HL-60 (cell line): ENCODE measurements around the gene UBN1.

ENCODE experiments used
- GABPA ChIP-seq: IDR thresholded peaks from 2 replicates; pipeline ENCODE4 v1.6.1; 2012; ENCODE audit warnings: low read depth
- POLR2AphosphoS5 ChIP-seq: IDR thresholded peaks from 2 replicates; pipeline ENCODE4 v1.6.1; 2012; ENCODE audit warnings: low read depth
- SPI1 ChIP-seq: IDR thresholded peaks from 2 replicates; pipeline ENCODE4 v1.6.1; 2012; ENCODE audit warnings: low read depth, mild to moderate bottlenecking, borderline replicate concordance
- TF ChIP-seq, protein P1 (sequence below): IDR thresholded peaks from one replicate; pipeline ENCODE4 v1.5.1; 2011; ENCODE audit warnings: low read length, control low read depth, inconsistent platforms; ENCODE audit not compliant: insufficient read depth
- TF ChIP-seq, protein P2 (sequence below): IDR thresholded peaks from 2 replicates; pipeline ENCODE4 v1.6.1; 2012; ENCODE audit warnings: low read depth; ENCODE audit not compliant: insufficient replicate concordance

DNA sequence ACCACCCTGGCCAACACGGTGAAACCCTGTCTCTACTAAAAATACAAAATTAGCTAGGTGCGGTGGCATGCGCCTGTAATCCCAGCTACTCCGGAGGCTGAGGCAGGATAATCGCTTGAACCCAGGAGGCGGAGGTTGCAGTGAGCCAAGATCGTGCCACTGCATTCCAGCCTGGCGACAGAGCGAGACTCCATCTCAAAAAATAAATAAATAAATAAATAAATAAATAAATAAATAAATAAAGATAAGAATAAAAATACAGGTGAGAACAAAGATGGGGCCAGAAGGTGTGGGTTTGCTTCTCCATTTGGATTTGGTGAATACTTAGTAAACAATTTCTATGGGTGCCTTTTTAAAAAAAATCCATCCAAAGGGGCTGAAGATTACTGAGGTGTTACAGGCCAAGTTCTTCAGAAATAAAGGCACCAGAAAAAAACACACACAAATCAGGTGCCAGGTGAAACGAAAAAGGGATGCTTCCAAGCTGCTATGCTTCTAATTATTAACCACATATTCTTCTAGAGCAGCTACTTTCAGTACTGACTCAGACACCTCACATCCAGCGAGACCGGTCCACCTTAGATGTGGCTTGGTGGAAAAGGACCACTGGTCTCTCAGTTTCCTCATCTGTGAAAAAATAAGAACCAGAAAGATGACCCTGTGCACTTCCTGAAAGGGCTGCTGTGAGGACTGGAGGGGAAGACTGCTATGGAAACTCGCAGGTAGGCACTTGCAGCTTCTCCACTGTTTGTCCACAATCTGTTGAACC lies 9.4 kb upstream of the UBN1 start:
- TF ChIP-seq, protein P1, sequence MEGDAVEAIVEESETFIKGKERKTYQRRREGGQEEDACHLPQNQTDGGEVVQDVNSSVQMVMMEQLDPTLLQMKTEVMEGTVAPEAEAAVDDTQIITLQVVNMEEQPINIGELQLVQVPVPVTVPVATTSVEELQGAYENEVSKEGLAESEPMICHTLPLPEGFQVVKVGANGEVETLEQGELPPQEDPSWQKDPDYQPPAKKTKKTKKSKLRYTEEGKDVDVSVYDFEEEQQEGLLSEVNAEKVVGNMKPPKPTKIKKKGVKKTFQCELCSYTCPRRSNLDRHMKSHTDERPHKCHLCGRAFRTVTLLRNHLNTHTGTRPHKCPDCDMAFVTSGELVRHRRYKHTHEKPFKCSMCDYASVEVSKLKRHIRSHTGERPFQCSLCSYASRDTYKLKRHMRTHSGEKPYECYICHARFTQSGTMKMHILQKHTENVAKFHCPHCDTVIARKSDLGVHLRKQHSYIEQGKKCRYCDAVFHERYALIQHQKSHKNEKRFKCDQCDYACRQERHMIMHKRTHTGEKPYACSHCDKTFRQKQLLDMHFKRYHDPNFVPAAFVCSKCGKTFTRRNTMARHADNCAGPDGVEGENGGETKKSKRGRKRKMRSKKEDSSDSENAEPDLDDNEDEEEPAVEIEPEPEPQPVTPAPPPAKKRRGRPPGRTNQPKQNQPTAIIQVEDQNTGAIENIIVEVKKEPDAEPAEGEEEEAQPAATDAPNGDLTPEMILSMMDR = no peak
- TF ChIP-seq GABPA (no peak), POLR2AphosphoS5 (no peak), SPI1 (no peak)
- TF ChIP-seq, protein P2, sequence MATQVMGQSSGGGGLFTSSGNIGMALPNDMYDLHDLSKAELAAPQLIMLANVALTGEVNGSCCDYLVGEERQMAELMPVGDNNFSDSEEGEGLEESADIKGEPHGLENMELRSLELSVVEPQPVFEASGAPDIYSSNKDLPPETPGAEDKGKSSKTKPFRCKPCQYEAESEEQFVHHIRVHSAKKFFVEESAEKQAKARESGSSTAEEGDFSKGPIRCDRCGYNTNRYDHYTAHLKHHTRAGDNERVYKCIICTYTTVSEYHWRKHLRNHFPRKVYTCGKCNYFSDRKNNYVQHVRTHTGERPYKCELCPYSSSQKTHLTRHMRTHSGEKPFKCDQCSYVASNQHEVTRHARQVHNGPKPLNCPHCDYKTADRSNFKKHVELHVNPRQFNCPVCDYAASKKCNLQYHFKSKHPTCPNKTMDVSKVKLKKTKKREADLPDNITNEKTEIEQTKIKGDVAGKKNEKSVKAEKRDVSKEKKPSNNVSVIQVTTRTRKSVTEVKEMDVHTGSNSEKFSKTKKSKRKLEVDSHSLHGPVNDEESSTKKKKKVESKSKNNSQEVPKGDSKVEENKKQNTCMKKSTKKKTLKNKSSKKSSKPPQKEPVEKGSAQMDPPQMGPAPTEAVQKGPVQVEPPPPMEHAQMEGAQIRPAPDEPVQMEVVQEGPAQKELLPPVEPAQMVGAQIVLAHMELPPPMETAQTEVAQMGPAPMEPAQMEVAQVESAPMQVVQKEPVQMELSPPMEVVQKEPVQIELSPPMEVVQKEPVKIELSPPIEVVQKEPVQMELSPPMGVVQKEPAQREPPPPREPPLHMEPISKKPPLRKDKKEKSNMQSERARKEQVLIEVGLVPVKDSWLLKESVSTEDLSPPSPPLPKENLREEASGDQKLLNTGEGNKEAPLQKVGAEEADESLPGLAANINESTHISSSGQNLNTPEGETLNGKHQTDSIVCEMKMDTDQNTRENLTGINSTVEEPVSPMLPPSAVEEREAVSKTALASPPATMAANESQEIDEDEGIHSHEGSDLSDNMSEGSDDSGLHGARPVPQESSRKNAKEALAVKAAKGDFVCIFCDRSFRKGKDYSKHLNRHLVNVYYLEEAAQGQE = no peak
